Fibroblast of peridontal ligament (primary cell): Measurements from ENCODE around the gene COQ2.
"Not testable (repeated sequence)": the region's sequence is repeated elsewhere in the genome, so short reads cannot be mapped to it uniquely, and the experiment has no call there.

ENCODE experiments used
- DNase-seq: peaks from one replicate; pipeline ENCODE4 v3.0.0-alpha.2; 2010; ENCODE audit errors: extremely low read depth

The COQ2 gene

GRCh38 chr4:83250687-83251446 is 33.7 kb downstream of the COQ2 start:
- DNase-seq: no peak

- no peak for DNase-seq
Measured at GRCh38 chr4:83248486-83248885, 36.1 kb downstream of the COQ2 start.

- no peak for DNase-seq
Measured at GRCh38 chr4:83247415-83248357, 36.9 kb downstream of the COQ2 start.

GRCh38 chr4:83241132-83241531 is 43.5 kb downstream of the COQ2 start:
- no peak for DNase-seq

- peak; percentile 61 for DNase-seq
Measured at GRCh38 chr4:83240379-83240875, 44.2 kb downstream of the COQ2 start.

- DNase-seq: no peak
Measured at GRCh38 chr4:83238393-83239248, 46.0 kb downstream of the COQ2 start.

- no peak for DNase-seq
Measured at GRCh38 chr4:83237591-83237990, 47.0 kb downstream of the COQ2 start.

GRCh38 chr4:83235645-83236133 is 48.9 kb downstream of the COQ2 start:
- not testable (repeated sequence) for DNase-seq

- no peak for DNase-seq
Measured at GRCh38 chr4:83234902-83235644, 49.5 kb downstream of the COQ2 start.

GRCh38 chr4:83234387-83234786 is 50.2 kb downstream of the COQ2 start:
- not testable (repeated sequence) for DNase-seq

- no peak for DNase-seq
Measured at GRCh38 chr4:83232082-83232481, 52.5 kb downstream of the COQ2 start.

GRCh38 chr4:83231620-83232076 is 53.0 kb downstream of the COQ2 start:
- DNase-seq: no peak

- no peak for DNase-seq
Measured at GRCh38 chr4:83230928-83231327, 53.7 kb downstream of the COQ2 start.

GRCh38 chr4:83229791-83230190 is 54.8 kb downstream of the COQ2 start:
- DNase-seq: no peak

GRCh38 chr4:83228231-83228630 is 56.4 kb downstream of the COQ2 start:
- DNase-seq: no peak

- no peak for DNase-seq
Measured at GRCh38 chr4:83224502-83225197, 59.9 kb downstream of the COQ2 start.

GRCh38 chr4:83223781-83224180 is 60.8 kb downstream of the COQ2 start:
- DNase-seq: peak; percentile 32

- no peak for DNase-seq
Measured at GRCh38 chr4:83221897-83222441, 62.6 kb downstream of the COQ2 start.
